ENCODE data around the gene BTN1A1. TPM values are rescaled to one million over a fixed set of nuclear protein-coding genes. Genes with fewer than 3 reads are reported as not detected.
"Not testable (repeated sequence)": the region's sequence is repeated elsewhere in the genome, so short reads cannot be mapped to it uniquely, and the experiment has no call there.

BTN1A1 gene
- total and polyA plus RNA-seq, 2 donors (not counting 1 experiment from before 2014, with no cell fraction given), result 0.42 to 0.74 TPM

- H2AFZ ChIP-seq (ENCODE audit: insufficient read depth, low read depth, low read length, poor library complexity, severe bottlenecking), result no peak overlapping the region
- H3K4me1 ChIP-seq (ENCODE audit: control insufficient read depth in 2 of 2, insufficient read depth in 2 of 2, low read length in 2 of 2), result peaks cover 30 to 47% of the 10 kb centered on the region in 2 donors
- H3K4me3 ChIP-seq (ENCODE audit: control extremely low read depth in 1 of 5, extremely low read depth in 1 of 5, insufficient read depth in 1 of 5, low read depth in 2 of 5, low read length in 4 of 5), result peak overlapping the region in 4 of 5 experiments; percentile 25 to 90 (median 51)
- intact Hi-C loops (cut with micrococcal nuclease), result loop anchor here (5.0 kb wide), 3 partner anchors 37 to 78 kb away; partner anchors contain the start of gene HMGN4
- H3K27me3 ChIP-seq (replicated peaks in 1 of 4; ENCODE audit: control extremely low read depth in 1 of 4, control insufficient read depth in 3 of 4, insufficient read depth in 4 of 4, low read length in 3 of 4), result no peaks in the 10 kb centered on the region
- CTCF ChIA-PET, result no interaction called here
- Mint-ChIP-seq H3K27ac (peak overlapping the region; percentile 60), H3K9me3 (ENCODE audit: insufficient read depth) (no peaks in the 10 kb centered on the region), H3K27me3 (no peaks in the 10 kb centered on the region), H3K4me1 (peaks cover 80% of the 10 kb centered on the region), H3K4me3 (peak overlapping the region; percentile 79)
- H3K4me2 ChIP-seq (replicated peaks; ENCODE audit: low read depth, low read length, poor library complexity, severe bottlenecking), result peak overlapping the region; percentile 82
- H3K9me3 ChIP-seq (ENCODE audit: control extremely low read depth in 1 of 3, control insufficient read depth in 2 of 3, insufficient read depth in 1 of 3, low read length in 2 of 3), result no peaks in the 10 kb centered on the region
- H3K36me3 ChIP-seq (replicated peaks in 1 of 2; ENCODE audit: control extremely low read depth in 1 of 2, control insufficient read depth in 1 of 2, extremely low read depth in 1 of 2, insufficient read depth in 2 of 2, low read length in 1 of 2), result peaks cover 5 to 55% of the 10 kb centered on the region in 2 experiments
- no peak overlapping the region for H3K27ac ChIP-seq (ENCODE audit: low read length in 2 of 2)
- peak overlapping the region; percentile 17 for H3K9ac ChIP-seq (ENCODE audit: low read length)
- ATAC-seq (ENCODE audit: low read depth), result no peak
- WGBS (ENCODE audit: insufficient coverage), result 96% methylated on average over 9 of the region's 16 CpGs
- POLR2A ChIA-PET, result no interaction called here
- H3K79me2 ChIP-seq (ENCODE audit: control insufficient read depth, insufficient read depth, low read length), result peaks cover 48% of the 10 kb centered on the region
- H4K20me1 ChIP-seq (ENCODE audit: control insufficient read depth, insufficient read depth, low read length, poor library complexity, severe bottlenecking), result peaks cover 5% of the 10 kb centered on the region
- no peak for TF ChIP-seq CTCF (IDR thresholded peaks at IDR 0.05)
- TF ChIP-seq EZH2 (IDR thresholded peaks at IDR 0.05; ENCODE audit: borderline replicate concordance, insufficient read depth, low read depth, low read length, poor library complexity, severe bottlenecking), result no peak
- DNase-seq, result no peak
Measured at GRCh38 chr6:26459023-26459810, 40.9 kb upstream of the BTN1A1 start.

- H3K4me1 Mint-ChIP-seq, result peaks cover 77% of the 10 kb centered on the region
- H3K4me2 ChIP-seq (replicated peaks; ENCODE audit: low read depth, low read length, poor library complexity, severe bottlenecking), result peak overlapping the region; percentile 82
- WGBS (ENCODE audit: insufficient coverage), result 75% methylated on average over 4 of the region's 5 CpGs
- H3K4me3 Mint-ChIP-seq, result peak overlapping the region; percentile 79
- H3K9ac ChIP-seq (ENCODE audit: low read length); DNase-seq; H3K27ac Mint-ChIP-seq; H3K27ac ChIP-seq (ENCODE audit: low read length in 2 of 2); H3K4me3 ChIP-seq (ENCODE audit: control extremely low read depth in 1 of 5, extremely low read depth in 1 of 5, insufficient read depth in 1 of 5, low read depth in 2 of 5, low read length in 4 of 5); intact Hi-C loops (cut with micrococcal nuclease); H2AFZ ChIP-seq (ENCODE audit: insufficient read depth, low read depth, low read length, poor library complexity, severe bottlenecking); H3K9me3 ChIP-seq (ENCODE audit: control extremely low read depth in 1 of 3, control insufficient read depth in 2 of 3, insufficient read depth in 1 of 3, low read length in 2 of 3); POLR2A ChIA-PET; H3K9me3 Mint-ChIP-seq (ENCODE audit: insufficient read depth); H3K27me3 Mint-ChIP-seq; ATAC-seq (ENCODE audit: low read depth); H4K20me1 ChIP-seq (ENCODE audit: control insufficient read depth, insufficient read depth, low read length, poor library complexity, severe bottlenecking); H3K27me3 ChIP-seq (replicated peaks in 1 of 4; ENCODE audit: control extremely low read depth in 1 of 4, control insufficient read depth in 3 of 4, insufficient read depth in 4 of 4, low read length in 3 of 4): not testable (repeated sequence)
- peaks cover 48% of the 10 kb centered on the region for H3K79me2 ChIP-seq (ENCODE audit: control insufficient read depth, insufficient read depth, low read length)
- CTCF ChIA-PET, result interaction anchor here (0.6 kb wide), 1 partner anchor 82 kb away, joined by 3 read pairs; no protein-coding TSS in a partner anchor
- peaks cover 8 to 71% of the 10 kb centered on the region in 2 experiments for H3K36me3 ChIP-seq (replicated peaks in 1 of 2; ENCODE audit: control extremely low read depth in 1 of 2, control insufficient read depth in 1 of 2, extremely low read depth in 1 of 2, insufficient read depth in 2 of 2, low read length in 1 of 2)
- H3K4me1 ChIP-seq (ENCODE audit: control insufficient read depth in 2 of 2, insufficient read depth in 2 of 2, low read length in 2 of 2), result peaks cover 30 to 47% of the 10 kb centered on the region in 2 donors
Measured at GRCh38 chr6:26461353-26461752, 38.8 kb upstream of the BTN1A1 start.

Measured in B cell (primary cell).